ENCODE data around the gene SLC22A2.

The SLC22A2 gene

GRCh38 chr6:160265869-160266476 is 7.4 kb upstream of the SLC22A2 start:
- H3K4me1 ChIP-seq = no peaks in the 10 kb centered on the region
- no peaks in the 10 kb centered on the region for H3K27me3 ChIP-seq (ENCODE audit: low read depth)
- in situ Hi-C loops (cut with MboI; ENCODE audit: low sequenced_read_pairs) = no loop called here
- H3K36me3 ChIP-seq (replicated peaks) = no peaks in the 10 kb centered on the region
- no peak overlapping the region for H3K4me3 ChIP-seq
- H3K9me3 ChIP-seq = no peaks in the 10 kb centered on the region
- DNase-seq (ENCODE audit: low spot score in 2 of 2) = no peak

GRCh38 chr6:160264061-160264612 is 5.5 kb upstream of the SLC22A2 start:
- H3K9me3 ChIP-seq = no peaks in the 10 kb centered on the region
- in situ Hi-C loops (cut with MboI; ENCODE audit: low sequenced_read_pairs) = no loop called here
- DNase-seq (ENCODE audit: low spot score in 2 of 2) = no peak
- H3K4me1 ChIP-seq = no peaks in the 10 kb centered on the region
- no peaks in the 10 kb centered on the region for H3K36me3 ChIP-seq (replicated peaks)
- no peaks in the 10 kb centered on the region for H3K27me3 ChIP-seq (ENCODE audit: low read depth)
- no peak overlapping the region for H3K4me3 ChIP-seq

- in situ Hi-C loops (cut with MboI; ENCODE audit: low sequenced_read_pairs) = no loop called here
- Histone ChIP-seq H3K27me3 (ENCODE audit: low read depth) (no peaks in the 10 kb centered on the region), H3K36me3 (replicated peaks) (no peaks in the 10 kb centered on the region), H3K9me3 (no peaks in the 10 kb centered on the region), H3K4me3 (no peak overlapping the region), H3K4me1 (no peaks in the 10 kb centered on the region)
- DNase-seq (ENCODE audit: low spot score in 2 of 2) = no peak
Observed at GRCh38 chr6:160263196-160263939, 4.7 kb upstream of the SLC22A2 start.

GRCh38 chr6:160261991-160262680 is 3.5 kb upstream of the SLC22A2 start:
- H3K36me3 ChIP-seq (replicated peaks) = no peaks in the 10 kb centered on the region

GRCh38 chr6:160260803-160261450 is 2.3 kb upstream of the SLC22A2 start:
- Histone ChIP-seq H3K4me3 (no peak overlapping the region), H3K9me3 (no peaks in the 10 kb centered on the region)

More at GRCh38 chr6:160261991-160262680, 3.5 kb upstream of the SLC22A2 start:
- no peaks in the 10 kb centered on the region for H3K9me3 ChIP-seq
- no peak for DNase-seq (ENCODE audit: low spot score in 2 of 2)
- H3K4me3 ChIP-seq = no peak overlapping the region
- no peaks in the 10 kb centered on the region for H3K4me1 ChIP-seq
- in situ Hi-C loops (cut with MboI; ENCODE audit: low sequenced_read_pairs) = no loop called here
- H3K27me3 ChIP-seq (ENCODE audit: low read depth) = no peaks in the 10 kb centered on the region

GRCh38 chr6:160260367-160260766 is 1.7 kb upstream of the SLC22A2 start:
- Histone ChIP-seq H3K4me3 (no peak overlapping the region), H3K27me3 (ENCODE audit: low read depth) (no peaks in the 10 kb centered on the region), H3K9me3 (no peaks in the 10 kb centered on the region), H3K4me1 (no peaks in the 10 kb centered on the region), H3K36me3 (replicated peaks) (no peaks in the 10 kb centered on the region)
- in situ Hi-C loops (cut with MboI; ENCODE audit: low sequenced_read_pairs) = no loop called here
- no peak for DNase-seq (ENCODE audit: low spot score in 2 of 2)

More at GRCh38 chr6:160260803-160261450, 2.3 kb upstream of the SLC22A2 start:
- H3K4me1 ChIP-seq = no peaks in the 10 kb centered on the region
- in situ Hi-C loops (cut with MboI; ENCODE audit: low sequenced_read_pairs) = no loop called here
- no peaks in the 10 kb centered on the region for H3K27me3 ChIP-seq (ENCODE audit: low read depth)
- no peaks in the 10 kb centered on the region for H3K36me3 ChIP-seq (replicated peaks)
- no peak for DNase-seq (ENCODE audit: low spot score in 2 of 2)

GRCh38 chr6:160259598-160259997 is 977 bp upstream of the SLC22A2 start:
- H3K4me1 ChIP-seq = no peaks in the 10 kb centered on the region
- H3K36me3 ChIP-seq (replicated peaks) = no peaks in the 10 kb centered on the region
- DNase-seq (ENCODE audit: low spot score in 2 of 2) = no peak
- H3K9me3 ChIP-seq = no peaks in the 10 kb centered on the region
- H3K4me3 ChIP-seq = no peak overlapping the region
- in situ Hi-C loops (cut with MboI; ENCODE audit: low sequenced_read_pairs) = no loop called here
- H3K27me3 ChIP-seq (ENCODE audit: low read depth) = no peaks in the 10 kb centered on the region

- DNase-seq (ENCODE audit: low spot score in 2 of 2) = no peak
- in situ Hi-C loops (cut with MboI; ENCODE audit: low sequenced_read_pairs) = no loop called here
- H3K4me3 ChIP-seq = no peak overlapping the region
Observed at GRCh38 chr6:160259143-160259425, 463 bp upstream of the SLC22A2 start.

GRCh38 chr6:160256445-160256844 is 2.2 kb downstream of the SLC22A2 start:
- Histone ChIP-seq H3K4me3 (no peak overlapping the region), H3K4me1 (no peaks in the 10 kb centered on the region), H3K9me3 (no peaks in the 10 kb centered on the region), H3K27me3 (ENCODE audit: low read depth) (no peaks in the 10 kb centered on the region), H3K36me3 (replicated peaks) (no peaks in the 10 kb centered on the region)
- in situ Hi-C loops (cut with MboI; ENCODE audit: low sequenced_read_pairs) = no loop called here
- DNase-seq (ENCODE audit: low spot score in 2 of 2) = no peak

More at GRCh38 chr6:160259143-160259425, 463 bp upstream of the SLC22A2 start:
- no peaks in the 10 kb centered on the region for H3K27me3 ChIP-seq (ENCODE audit: low read depth)
- no peaks in the 10 kb centered on the region for H3K36me3 ChIP-seq (replicated peaks)
- H3K4me1 ChIP-seq = no peaks in the 10 kb centered on the region
- H3K9me3 ChIP-seq = no peaks in the 10 kb centered on the region

GRCh38 chr6:160254467-160255312 is 3.9 kb downstream of the SLC22A2 start:
- H3K27me3 ChIP-seq (ENCODE audit: low read depth) = no peaks in the 10 kb centered on the region
- in situ Hi-C loops (cut with MboI; ENCODE audit: low sequenced_read_pairs) = no loop called here
- H3K4me3 ChIP-seq = no peak overlapping the region
- H3K4me1 ChIP-seq = no peaks in the 10 kb centered on the region
- H3K9me3 ChIP-seq = no peaks in the 10 kb centered on the region
- no peaks in the 10 kb centered on the region for H3K36me3 ChIP-seq (replicated peaks)
- DNase-seq (ENCODE audit: low spot score in 2 of 2) = no peak

GRCh38 chr6:160253714-160254113 is 4.9 kb downstream of the SLC22A2 start:
- Histone ChIP-seq H3K36me3 (replicated peaks) (no peaks in the 10 kb centered on the region), H3K27me3 (ENCODE audit: low read depth) (no peaks in the 10 kb centered on the region), H3K9me3 (no peaks in the 10 kb centered on the region), H3K4me1 (no peaks in the 10 kb centered on the region), H3K4me3 (no peak overlapping the region)
- no peak for DNase-seq (ENCODE audit: low spot score in 2 of 2)
- in situ Hi-C loops (cut with MboI; ENCODE audit: low sequenced_read_pairs) = no loop called here

- Histone ChIP-seq H3K9me3 (no peaks in the 10 kb centered on the region), H3K36me3 (replicated peaks) (no peaks in the 10 kb centered on the region), H3K4me3 (no peak overlapping the region), H3K27me3 (ENCODE audit: low read depth) (no peaks in the 10 kb centered on the region), H3K4me1 (no peaks in the 10 kb centered on the region)
- no peak for DNase-seq (ENCODE audit: low spot score in 2 of 2)
- in situ Hi-C loops (cut with MboI; ENCODE audit: low sequenced_read_pairs) = no loop called here
Observed at GRCh38 chr6:160253292-160253691, 5.3 kb downstream of the SLC22A2 start.

All from HAP-1 (cell line).